Trophoblast cell (in vitro differentiated cells and primary cell): ENCODE measurements around the gene KIAA0513.

Experiments
- DNase-seq, 2 donors: peaks; one replicate each; pipeline ENCODE4 v3.0.0-alpha.2; 2016
- H2AFZ ChIP-seq: 2 replicates; pipeline ENCODE4 v1.6.1; 2013; ENCODE audit warnings: low read length, moderate library complexity, mild to moderate bottlenecking; ENCODE audit not compliant: insufficient read depth, poor library complexity
- H2AK5ac ChIP-seq: 2 replicates; pipeline ENCODE4 v1.6.1; 2013; ENCODE audit warnings: mild to moderate bottlenecking, low read length
- H2BK120ac ChIP-seq: 2 replicates; pipeline ENCODE4 v1.6.1; 2013; ENCODE audit warnings: low read length, mild to moderate bottlenecking, moderate library complexity; ENCODE audit not compliant: insufficient read depth, poor library complexity
- H2BK12ac ChIP-seq: 2 replicates; pipeline ENCODE4 v1.6.1; 2013; ENCODE audit warnings: mild to moderate bottlenecking, low read length, moderate library complexity
- H2BK5ac ChIP-seq: 2 replicates; pipeline ENCODE4 v1.6.1; 2013; ENCODE audit warnings: low read length, low read depth, moderate library complexity, mild to moderate bottlenecking; ENCODE audit not compliant: poor library complexity
- H3K14ac ChIP-seq: 2 replicates; pipeline ENCODE4 v1.6.1; 2013; ENCODE audit warnings: mild to moderate bottlenecking, low read length
- H3K18ac ChIP-seq: 2 replicates; pipeline ENCODE4 v1.6.1; 2013; ENCODE audit warnings: mild to moderate bottlenecking, low read length
- H3K23ac ChIP-seq: 2 replicates; pipeline ENCODE4 v1.6.1; 2013; ENCODE audit warnings: low read length
- H3K27ac ChIP-seq: 2 replicates; pipeline ENCODE4 v1.5.1; 2013; ENCODE audit warnings: low read depth, mild to moderate bottlenecking, inconsistent platforms, low read length, moderate library complexity
- H3K27me3 ChIP-seq: 2 replicates; pipeline ENCODE4 v1.6.1; 2013; ENCODE audit warnings: inconsistent platforms, mild to moderate bottlenecking, low read length, moderate library complexity; ENCODE audit not compliant: insufficient read depth
- H3K36me3 ChIP-seq, 2 experiments: 1 replicate in 1 of 2; 2 replicates in 1 of 2; pipeline ENCODE4 v1.6.1; 2013; ENCODE audit warnings: low read length in 2 of 2, mild to moderate bottlenecking in 2 of 2, moderate library complexity in 1 of 2; ENCODE audit not compliant: insufficient read depth in 2 of 2, control insufficient read depth in 1 of 2
- H3K4ac ChIP-seq: 2 replicates; pipeline ENCODE4 v1.6.1; 2013; ENCODE audit warnings: low read depth, mild to moderate bottlenecking, low read length, moderate library complexity
- H3K4me1 ChIP-seq, 2 experiments: 1 replicate in 1 of 2; 2 replicates in 1 of 2; pipeline ENCODE4 v1.6.1; 2013; ENCODE audit warnings: low read length in 2 of 2, mild to moderate bottlenecking in 2 of 2, moderate library complexity in 1 of 2; ENCODE audit not compliant: insufficient read depth in 2 of 2, control insufficient read depth in 1 of 2
- H3K4me2 ChIP-seq: 2 replicates; pipeline ENCODE4 v1.6.1; 2013; ENCODE audit warnings: inconsistent platforms, mild to moderate bottlenecking, low read length, moderate library complexity
- H3K4me3 ChIP-seq: 2 replicates; pipeline ENCODE4 v1.5.1; 2013; ENCODE audit warnings: mild to moderate bottlenecking, low read depth, low read length, inconsistent platforms
- H3K79me1 ChIP-seq: one replicate; pipeline ENCODE4 v1.6.1; 2013; ENCODE audit warnings: low read length
- H3K79me2 ChIP-seq: 2 replicates; pipeline ENCODE4 v1.6.1; 2013; ENCODE audit warnings: low read length, mild to moderate bottlenecking; ENCODE audit not compliant: control insufficient read depth, insufficient read depth, poor library complexity
- H3K9ac ChIP-seq: 2 replicates; pipeline ENCODE4 v1.6.1; 2013; ENCODE audit warnings: mild to moderate bottlenecking, low read length
- H3K9me3 ChIP-seq: 2 replicates; pipeline ENCODE4 v1.6.1; 2013; ENCODE audit warnings: low read depth, mild to moderate bottlenecking, control low read depth, inconsistent platforms, low read length; ENCODE audit not compliant: insufficient read depth
- H4K12ac ChIP-seq: 2 replicates; pipeline ENCODE4 v1.6.1; 2013; ENCODE audit warnings: low read depth, mild to moderate bottlenecking, low read length, moderate library complexity
- H4K8ac ChIP-seq: 2 replicates; pipeline ENCODE4 v1.6.1; 2013; ENCODE audit warnings: low read depth, mild to moderate bottlenecking, low read length, moderate library complexity
- H4K91ac ChIP-seq: one replicate; pipeline ENCODE4 v1.6.1; 2013; ENCODE audit warnings: low read depth, mild to moderate bottlenecking, low read length, moderate library complexity
- WGBS: extraction: QIAGEN DNeasy Blood & Tissue Kit; methylation state at CpG from one replicate; pipeline ENCODE4 v1.1.7; 2013; ENCODE audit warnings: missing lambda C conversion rate; ENCODE audit not compliant: insufficient read length, insufficient coverage; ENCODE audit errors: extremely low coverage; 5-methylcytosine and 5-hydroxymethylcytosine counted together

KIAA0513 gene

GRCh38 chr16:85132456-85133289, 105.1 kb downstream of the KIAA0513 start:
- no CpG with 5 or more reads among the region's 20 CpGs for WGBS
- no peak overlapping the region for H3K23ac ChIP-seq
- no peaks in the 10 kb centered on the region for H3K27me3 ChIP-seq
- H2AFZ ChIP-seq: no peak overlapping the region
- no peak overlapping the region for H3K4me2 ChIP-seq
- no peak overlapping the region for H4K12ac ChIP-seq
- no peak overlapping the region for H3K14ac ChIP-seq
- H2BK12ac ChIP-seq: no peak overlapping the region
- H2BK5ac ChIP-seq: no peak overlapping the region
- H3K9ac ChIP-seq: no peak overlapping the region
- no peak overlapping the region for H2AK5ac ChIP-seq
- H3K4ac ChIP-seq: no peak overlapping the region
- peaks cover 5 to 10% of the 10 kb centered on the region in 2 experiments for H3K4me1 ChIP-seq
- no peaks in the 10 kb centered on the region for H3K36me3 ChIP-seq
- no peak for DNase-seq
- no peak overlapping the region for H2BK120ac ChIP-seq
- no peak overlapping the region for H3K18ac ChIP-seq
- no peaks in the 10 kb centered on the region for H3K79me2 ChIP-seq
- H4K91ac ChIP-seq: no peak overlapping the region
- no peaks in the 10 kb centered on the region for H3K79me1 ChIP-seq
- no peak overlapping the region for H3K4me3 ChIP-seq
- H3K27ac ChIP-seq: no peak overlapping the region
- H3K9me3 ChIP-seq: no peaks in the 10 kb centered on the region
- H4K8ac ChIP-seq: no peak overlapping the region

- Histone ChIP-seq H4K8ac (no peak overlapping the region), H3K23ac (no peak overlapping the region), H3K4me1 (peaks cover 5 to 10% of the 10 kb centered on the region in 2 experiments), H4K91ac (no peak overlapping the region), H3K36me3 (no peaks in the 10 kb centered on the region), H3K79me1 (no peaks in the 10 kb centered on the region), H3K4me2 (no peak overlapping the region), H3K14ac (no peak overlapping the region), H3K4me3 (no peak overlapping the region), H2BK5ac (no peak overlapping the region), H3K4ac (no peak overlapping the region), H4K12ac (no peak overlapping the region), H3K27me3 (no peaks in the 10 kb centered on the region), H3K9ac (no peak overlapping the region), H2BK12ac (no peak overlapping the region), H3K9me3 (no peaks in the 10 kb centered on the region), H2BK120ac (no peak overlapping the region), H3K79me2 (no peaks in the 10 kb centered on the region), H2AK5ac (no peak overlapping the region), H2AFZ (no peak overlapping the region), H3K27ac (no peak overlapping the region), H3K18ac (no peak overlapping the region)
- no peak for DNase-seq
- no CpG with 5 or more reads among the region's 1 CpG for WGBS
Measured at GRCh38 chr16:85133290-85133599, 105.7 kb downstream of the KIAA0513 start.

GRCh38 chr16:85134076-85134788, 106.6 kb downstream of the KIAA0513 start:
- Histone ChIP-seq H3K79me1 (no peaks in the 10 kb centered on the region), H3K4me1 (peaks cover 9 to 15% of the 10 kb centered on the region in 2 experiments), H2BK5ac (no peak overlapping the region), H2BK120ac (no peak overlapping the region), H3K27ac (no peak overlapping the region), H4K91ac (no peak overlapping the region), H4K8ac (no peak overlapping the region), H3K14ac (no peak overlapping the region), H3K18ac (no peak overlapping the region), H3K9me3 (no peaks in the 10 kb centered on the region), H2AK5ac (no peak overlapping the region), H3K36me3 (no peaks in the 10 kb centered on the region), H3K79me2 (no peaks in the 10 kb centered on the region), H3K9ac (no peak overlapping the region), H3K4me2 (no peak overlapping the region), H3K23ac (no peak overlapping the region), H4K12ac (no peak overlapping the region), H3K4me3 (no peak overlapping the region), H2AFZ (no peak overlapping the region), H2BK12ac (no peak overlapping the region), H3K4ac (no peak overlapping the region), H3K27me3 (no peaks in the 10 kb centered on the region)
- DNase-seq: no peak
- no CpG with 5 or more reads among the region's 19 CpGs for WGBS

DNA sequence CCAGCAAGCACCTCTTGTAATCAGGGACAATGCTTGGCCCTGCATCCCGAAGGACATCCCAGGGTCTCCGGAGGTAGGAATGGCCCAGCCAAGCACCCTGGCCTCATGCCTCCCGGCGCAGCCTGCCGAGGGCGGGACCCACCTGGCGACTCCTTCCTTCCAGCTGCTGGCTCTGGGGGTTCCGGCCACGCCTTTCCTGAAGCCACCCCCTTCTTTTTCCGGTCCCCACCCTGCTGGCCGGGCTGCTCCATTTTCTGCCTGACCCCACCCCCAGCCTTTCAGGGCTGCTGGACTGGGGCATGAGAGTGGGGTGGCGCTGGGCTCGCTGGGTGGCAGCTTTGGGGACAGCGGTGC, 107.2 kb downstream of the KIAA0513 start:
- Histone ChIP-seq H3K79me2 (no peaks in the 10 kb centered on the region), H3K27ac (no peak overlapping the region), H3K18ac (no peak overlapping the region), H3K9ac (no peak overlapping the region), H3K4ac (no peak overlapping the region), H3K14ac (no peak overlapping the region), H3K4me2 (no peak overlapping the region), H3K36me3 (no peaks in the 10 kb centered on the region), H4K91ac (no peak overlapping the region), H2AK5ac (no peak overlapping the region), H3K4me3 (no peak overlapping the region), H4K12ac (no peak overlapping the region), H2BK5ac (no peak overlapping the region), H2AFZ (no peak overlapping the region), H2BK12ac (no peak overlapping the region), H2BK120ac (no peak overlapping the region), H3K23ac (no peak overlapping the region), H3K79me1 (no peaks in the 10 kb centered on the region), H3K27me3 (no peaks in the 10 kb centered on the region), H4K8ac (no peak overlapping the region), H3K4me1 (peaks cover 9 to 15% of the 10 kb centered on the region in 2 experiments), H3K9me3 (no peaks in the 10 kb centered on the region)
- no CpG with 5 or more reads among the region's 14 CpGs for WGBS
- DNase-seq: no peak
